Upper lobe of left lung (tissue), 6 donors: Measurements from ENCODE around the gene DUOXA1. TPM values are rescaled to one million over a fixed set of nuclear protein-coding genes. Genes with fewer than 3 reads are reported as not detected.

Experiments used
- ATAC-seq, 2 donors: fragments of 200-7000 bp; cut with Tn5 transposase; one replicate each; pipeline ENCODE4 v1.9.1; 2022; ENCODE audit warnings: mild to moderate bottlenecking in 2 of 2, moderate library complexity in 2 of 2; ENCODE audit not compliant: low FRiP score in 2 of 2
- DNase-seq, 2 donors: peaks; one replicate each; pipeline ENCODE4 v3.0.0-alpha.2; 2019 to 2020
- H3K27ac ChIP-seq, 4 donors: fragments of 200-600 bp; sonication (generic); one replicate each; pipeline ENCODE4 v1.5.1; 2016 to 2019
- H3K27me3 ChIP-seq, 4 donors: fragments of 200-600 bp; sonication (generic); one replicate each; pipeline ENCODE4 v1.5.1; 2017 to 2019
- H3K36me3 ChIP-seq, 4 donors: fragments of 200-600 bp; sonication (generic); one replicate each; pipeline ENCODE4 v1.5.1; 2016 to 2019
- H3K4me1 ChIP-seq, 4 donors: fragments of 200-600 bp; sonication (generic); one replicate each; pipeline ENCODE4 v1.5.1; 2018 to 2019
- H3K4me3 ChIP-seq, 4 donors: fragments of 200-600 bp; sonication (generic); one replicate each; pipeline ENCODE4 v1.5.1; 2017 to 2019; ENCODE audit warnings: mild to moderate bottlenecking in 2 of 4, moderate library complexity in 1 of 4
- H3K9me3 ChIP-seq, 4 donors: fragments of 200-600 bp; sonication (generic); one replicate each; pipeline ENCODE4 v1.5.1; 2018 to 2019
- EP300 ChIP-seq, 4 donors: sonication (generic); formaldehyde crosslinking; IDR thresholded peaks; one replicate each; pipeline ENCODE4 v1.5.1; 2017; ENCODE audit warnings: antibody characterized with exemption in 4 of 4, control low read depth in 2 of 4
- POLR2A ChIP-seq, 4 donors: fragments of 450-650 bp; IDR thresholded peaks; one replicate each; pipeline ENCODE4 v1.5.1; 2016 to 2017; ENCODE audit warnings: antibody characterized with exemption in 4 of 4, mild to moderate bottlenecking in 2 of 4
- POLR2AphosphoS5 ChIP-seq, 2 donors: sonication (generic); formaldehyde crosslinking; IDR thresholded peaks; one replicate each; pipeline ENCODE4 v1.5.1; 2017; ENCODE audit warnings: antibody characterized with exemption in 2 of 2
- WGBS, 2 donors: methylation state at CpG; one replicate each; pipeline ENCODE4 v1.1.5; 2017 to 2018; 5-methylcytosine and 5-hydroxymethylcytosine counted together
- total RNA-seq, 6 donors: library from RNA; depleted of rRNA in 4 of 6; stranded (reverse); fragments of >200 nt in 4 of 6; gene quantifications; one replicate each; pipeline versions ENCODE4 v1.1.0 to v1.2.1, GENCODE V29; 2016 to 2021
- TF ChIP-seq, protein P1 (sequence below), 6 experiments: fragments of 450-650 bp in 4 of 6; fragments of 200-600 bp in 2 of 6; sonication (generic) in 2 of 6; IDR thresholded peaks; one replicate each; pipeline ENCODE4 v1.5.1; 2016 to 2019; ENCODE audit warnings: antibody characterized with exemption in 6 of 6
- donor health status: DM: no; HTN: no; CAD: no; lungs with moderate emphysema.
- donor health status: DM: no; HTN: yes; CAD: no; lungs with severe emphysema.

DUOXA1 gene
- total RNA-seq, 6 donors from 2014 or later = 84.2 to 530 (median 181) TPM

DNA sequence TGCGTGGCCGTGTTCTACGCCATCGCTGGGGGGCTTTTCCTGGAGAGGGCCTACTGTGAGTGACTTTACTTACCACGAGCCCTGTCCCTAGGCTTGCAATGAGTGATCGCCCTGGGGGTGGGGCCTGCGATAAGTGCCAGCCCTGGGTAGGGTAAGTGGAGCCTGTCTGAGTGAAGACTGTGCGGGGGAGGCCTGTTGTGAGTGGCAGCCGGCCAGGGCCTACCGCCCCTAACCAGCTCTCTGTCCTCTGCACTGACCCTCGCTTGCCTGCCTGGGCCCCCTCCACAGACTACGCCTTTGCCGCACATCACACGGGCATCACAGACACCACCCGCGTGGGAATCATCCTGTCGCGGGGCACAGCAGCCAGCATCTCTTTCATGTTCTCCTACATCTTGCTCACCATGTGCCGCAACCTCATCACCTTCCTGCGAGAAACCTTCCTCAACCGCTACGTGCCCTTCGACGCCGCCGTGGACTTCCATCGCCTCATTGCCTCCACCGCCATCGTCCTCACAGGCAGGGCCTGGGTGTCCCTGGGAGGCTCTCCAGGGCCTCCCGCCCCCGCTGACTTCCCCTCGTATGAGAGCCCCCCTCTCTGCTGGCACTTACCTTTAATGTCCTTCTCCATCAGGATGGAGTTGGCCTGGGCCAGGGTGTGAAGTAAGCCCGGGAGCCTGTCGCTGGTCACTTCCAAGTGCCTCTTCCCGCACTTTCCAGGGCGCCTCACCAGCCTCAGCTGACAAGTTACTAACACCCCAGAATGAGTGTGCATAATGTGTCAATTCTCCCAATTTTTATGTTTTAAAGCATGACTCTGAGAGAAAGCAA lies 22.5 kb upstream of the DUOXA1 start:
- Histone ChIP-seq H3K36me3 (peaks cover 16 to 61% (median 38%) of the 10 kb centered on the region in 4 donors), H3K4me3 (no peak overlapping the region), H3K4me1 (peaks cover 0 to 7% (median under 1%) of the 10 kb centered on the region in 4 donors), H3K9me3 (no peaks in the 10 kb centered on the region), H3K27ac (no peak overlapping the region), H3K27me3 (no peaks in the 10 kb centered on the region)
- WGBS, 2 donors = 94 to 96% methylated on average over 28 to 36 of the region's 36 CpGs
- peak in 1 of 2 donors; percentile 17 for ATAC-seq
- no peak for TF ChIP-seq EP300 (IDR thresholded peaks at IDR 0.05)
- DNase-seq = peak in 1 of 2 donors; percentile 72

DNA sequence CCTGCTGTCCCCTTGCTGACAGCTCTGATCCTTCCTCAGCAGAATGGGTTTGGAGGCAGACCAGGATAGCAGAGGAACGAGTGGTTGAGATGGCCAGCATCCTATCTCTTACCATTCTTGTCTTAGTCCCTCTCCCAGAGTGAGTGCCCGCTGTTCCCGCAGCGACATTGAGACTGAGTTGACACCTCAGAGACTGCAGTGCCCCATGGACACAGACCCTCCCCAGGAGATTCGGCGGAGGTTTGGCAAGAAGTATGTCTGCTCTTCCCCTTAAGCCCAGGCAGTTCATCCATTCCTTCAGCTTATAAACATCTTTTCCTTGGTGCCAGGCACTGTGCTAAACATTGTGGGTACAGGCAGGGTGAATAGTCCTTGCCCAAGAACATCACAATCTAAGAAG lies 21.3 kb upstream of the DUOXA1 start:
- peaks cover 12 to 49% (median 33%) of the 10 kb centered on the region in 4 donors for H3K36me3 ChIP-seq
- no peaks in the 10 kb centered on the region for H3K27me3 ChIP-seq
- TF ChIP-seq POLR2A (IDR thresholded peaks at IDR 0.05) (no peak), EP300 (IDR thresholded peaks at IDR 0.05) (no peak), POLR2AphosphoS5 (IDR thresholded peaks at IDR 0.05) (no peak)
- TF ChIP-seq, protein P1, sequence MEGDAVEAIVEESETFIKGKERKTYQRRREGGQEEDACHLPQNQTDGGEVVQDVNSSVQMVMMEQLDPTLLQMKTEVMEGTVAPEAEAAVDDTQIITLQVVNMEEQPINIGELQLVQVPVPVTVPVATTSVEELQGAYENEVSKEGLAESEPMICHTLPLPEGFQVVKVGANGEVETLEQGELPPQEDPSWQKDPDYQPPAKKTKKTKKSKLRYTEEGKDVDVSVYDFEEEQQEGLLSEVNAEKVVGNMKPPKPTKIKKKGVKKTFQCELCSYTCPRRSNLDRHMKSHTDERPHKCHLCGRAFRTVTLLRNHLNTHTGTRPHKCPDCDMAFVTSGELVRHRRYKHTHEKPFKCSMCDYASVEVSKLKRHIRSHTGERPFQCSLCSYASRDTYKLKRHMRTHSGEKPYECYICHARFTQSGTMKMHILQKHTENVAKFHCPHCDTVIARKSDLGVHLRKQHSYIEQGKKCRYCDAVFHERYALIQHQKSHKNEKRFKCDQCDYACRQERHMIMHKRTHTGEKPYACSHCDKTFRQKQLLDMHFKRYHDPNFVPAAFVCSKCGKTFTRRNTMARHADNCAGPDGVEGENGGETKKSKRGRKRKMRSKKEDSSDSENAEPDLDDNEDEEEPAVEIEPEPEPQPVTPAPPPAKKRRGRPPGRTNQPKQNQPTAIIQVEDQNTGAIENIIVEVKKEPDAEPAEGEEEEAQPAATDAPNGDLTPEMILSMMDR (IDR thresholded peaks at IDR 0.05) = no peak
- peaks cover 0 to 3% (median 1%) of the 10 kb centered on the region in 4 donors for H3K4me1 ChIP-seq
- ATAC-seq = no peak
- DNase-seq = no peak
- no peaks in the 10 kb centered on the region for H3K9me3 ChIP-seq
- no peak overlapping the region for H3K4me3 ChIP-seq
- WGBS, 2 donors = 94 to 95% methylated on average over 2 to 6 of the region's 6 CpGs
- H3K27ac ChIP-seq = no peak overlapping the region

DNA sequence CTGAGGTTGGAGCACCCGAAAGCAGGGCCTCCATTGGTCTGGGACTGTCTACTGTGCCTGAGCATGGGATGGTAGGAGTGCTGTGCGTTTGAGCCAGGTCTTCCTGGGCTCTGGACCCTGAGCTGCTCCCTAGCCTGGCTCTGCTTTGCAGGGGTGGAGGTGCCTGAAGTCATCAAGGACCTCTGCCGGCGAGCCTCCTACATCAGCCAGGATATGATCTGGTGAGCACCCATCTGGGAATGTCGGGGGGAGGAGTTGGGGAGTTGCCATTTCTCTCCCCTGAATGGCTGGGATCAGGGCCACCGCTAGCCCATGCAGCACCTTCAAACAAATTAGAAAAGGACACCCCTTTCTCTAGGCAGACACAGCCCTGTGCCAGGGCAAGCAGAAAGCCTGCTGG lies 20.8 kb upstream of the DUOXA1 start:
- TF ChIP-seq EP300 (IDR thresholded peaks at IDR 0.05) (no peak), POLR2AphosphoS5 (IDR thresholded peaks at IDR 0.05) (no peak), POLR2A (IDR thresholded peaks at IDR 0.05) (no peak)
- TF ChIP-seq, protein P1 (IDR thresholded peaks at IDR 0.05) = no peak
- Histone ChIP-seq H3K27me3 (no peaks in the 10 kb centered on the region), H3K27ac (no peak overlapping the region), H3K36me3 (peaks cover 12 to 49% (median 33%) of the 10 kb centered on the region in 4 donors), H3K4me1 (peaks cover 0 to 2% (median under 1%) of the 10 kb centered on the region in 4 donors), H3K9me3 (no peaks in the 10 kb centered on the region), H3K4me3 (no peak overlapping the region)
- ATAC-seq (no peak), DNase-seq (no peak)
- 81 to 94% methylated on average over 2 to 5 of the region's 6 CpGs for WGBS, 2 donors

GRCh38 chr15:45149060-45149459 lies 19.4 kb upstream of the DUOXA1 start:
- no peaks in the 10 kb centered on the region for H3K27me3 ChIP-seq
- WGBS, 2 donors = 84 to 95% methylated on average over 1 of the region's 1 CpG
- no peak overlapping the region for H3K4me3 ChIP-seq
- peaks cover 12 to 51% (median 37%) of the 10 kb centered on the region in 4 donors for H3K36me3 ChIP-seq
- peaks cover 0 to 4% (median 1%) of the 10 kb centered on the region in 4 donors for H3K4me1 ChIP-seq
- DNase-seq = no peak
- H3K9me3 ChIP-seq = no peaks in the 10 kb centered on the region
- ATAC-seq = no peak
- TF ChIP-seq POLR2A (IDR thresholded peaks at IDR 0.05) (no peak), EP300 (IDR thresholded peaks at IDR 0.05) (no peak), POLR2AphosphoS5 (IDR thresholded peaks at IDR 0.05) (no peak)
- TF ChIP-seq, protein P1 (IDR thresholded peaks at IDR 0.05) = no peak
- H3K27ac ChIP-seq = peak overlapping the region in 1 of 4 donors; percentile 48

GRCh38 chr15:45148076-45149059 lies 18.7 kb upstream of the DUOXA1 start:
- Histone ChIP-seq H3K36me3 (peaks cover 12 to 54% (median 44%) of the 10 kb centered on the region in 4 donors), H3K4me3 (no peak overlapping the region), H3K27me3 (no peaks in the 10 kb centered on the region), H3K9me3 (no peaks in the 10 kb centered on the region), H3K4me1 (peaks cover 0 to 6% (median 1%) of the 10 kb centered on the region in 4 donors), H3K27ac (peak overlapping the region in 2 of 4 donors; percentile 31 to 48)
- TF ChIP-seq, protein P1 (IDR thresholded peaks at IDR 0.05) = no peak
- no peak for TF ChIP-seq POLR2A (IDR thresholded peaks at IDR 0.05)
- no peak for TF ChIP-seq POLR2AphosphoS5 (IDR thresholded peaks at IDR 0.05)
- no peak for TF ChIP-seq EP300 (IDR thresholded peaks at IDR 0.05)
- ATAC-seq (no peak), DNase-seq (no peak)
- 85 to 90% methylated on average over 10 to 12 of the region's 12 CpGs for WGBS, 2 donors
